G401.6 (cell line): Measurements from ENCODE around the gene XRCC5.

ENCODE experiments used
- FAIRE-seq: peaks from 2 replicates; lab custom pipeline; 2012; peaks lifted over from hg19 to GRCh38; lab: Jason Lieb, UNC

The XRCC5 gene

GRCh38 chr2:216086207-216086893, 22.8 kb upstream of the XRCC5 start:
- FAIRE-seq = no peak

GRCh38 chr2:216090369-216090786, 18.8 kb upstream of the XRCC5 start:
- FAIRE-seq = no peak

DNA sequence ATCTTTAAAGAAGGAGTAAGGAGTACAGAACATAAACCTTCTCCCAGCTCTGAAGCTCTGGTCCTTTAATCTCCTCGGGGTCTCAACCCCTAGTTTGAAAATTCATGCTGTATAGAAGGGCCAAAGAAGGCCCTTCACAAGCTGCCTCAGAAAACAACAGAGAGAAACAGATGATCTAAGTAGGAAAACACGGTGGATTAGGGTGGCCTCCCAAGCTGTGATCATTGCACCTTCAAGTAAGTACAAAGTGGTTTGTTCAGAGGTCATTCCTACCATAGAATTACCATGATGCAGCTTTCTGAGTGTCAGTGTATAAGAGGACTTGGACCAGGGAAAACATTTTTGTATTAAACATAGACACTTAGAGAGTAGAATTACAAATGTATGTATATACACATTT, 16.5 kb upstream of the XRCC5 start:
- FAIRE-seq = no peak

- FAIRE-seq = no peak
Measured at GRCh38 chr2:216094701-216095100, 14.4 kb upstream of the XRCC5 start.

DNA sequence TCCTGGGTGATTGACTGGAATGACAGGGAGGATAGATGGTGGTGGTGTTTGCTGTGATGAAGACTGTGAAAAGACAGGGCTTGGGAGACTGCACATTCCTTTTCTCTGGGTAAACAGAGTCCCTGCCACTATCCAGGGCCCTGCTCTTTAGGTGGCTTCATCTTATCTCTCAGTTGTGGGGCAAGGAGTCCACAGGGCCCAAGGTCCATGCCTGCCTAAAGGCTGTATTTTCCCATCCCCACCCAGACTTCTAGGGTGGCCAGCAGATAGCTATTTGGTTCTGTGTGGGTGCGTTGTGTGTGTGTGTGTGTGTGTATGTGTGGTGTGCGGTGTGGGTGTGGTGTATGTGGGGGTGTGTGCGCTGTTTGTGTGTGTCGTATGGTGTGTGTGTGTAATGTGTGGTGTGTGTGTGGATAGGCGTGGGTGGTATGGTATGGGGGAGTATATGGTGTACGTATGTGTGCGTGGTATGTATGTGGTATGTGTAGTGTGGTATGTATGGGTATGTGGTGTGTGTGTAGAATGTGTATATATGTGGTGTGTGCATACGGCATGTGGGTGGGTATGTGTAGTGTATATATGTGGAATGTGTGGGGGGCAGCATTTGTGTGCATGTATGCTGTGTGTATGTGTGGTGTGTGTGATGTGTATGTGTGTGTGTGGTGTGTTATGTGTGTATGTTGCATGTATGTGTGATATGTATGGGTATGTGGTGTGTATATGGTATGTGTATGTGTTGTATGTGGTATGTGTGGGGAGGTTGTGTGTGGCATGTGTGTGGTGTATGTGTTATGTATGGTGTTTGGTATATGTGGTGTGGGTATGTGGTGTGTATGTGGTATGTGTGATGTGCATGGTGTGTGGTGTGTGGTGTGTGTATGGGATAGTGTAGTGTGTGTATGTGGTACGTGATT, 10.5 kb upstream of the XRCC5 start:
- FAIRE-seq = no peak

DNA sequence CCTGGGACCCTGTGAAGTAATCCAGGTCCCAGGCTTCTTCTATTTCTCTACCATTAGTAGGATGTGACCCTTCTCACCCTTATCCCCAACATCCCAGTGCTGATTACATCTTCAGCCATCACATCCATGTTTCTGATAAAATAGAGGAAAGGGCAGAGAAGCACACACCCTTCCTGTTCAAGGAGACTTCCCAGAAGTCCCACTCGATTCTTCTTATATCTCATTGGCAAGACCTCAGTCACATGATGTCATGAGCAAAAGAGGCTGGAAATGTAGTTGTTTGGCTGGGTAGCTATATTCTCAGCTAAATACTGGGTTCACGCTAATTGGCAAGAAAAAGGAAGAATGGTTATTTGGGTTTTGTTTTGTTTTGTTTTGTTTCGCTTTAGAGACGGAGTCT, 8.0 kb upstream of the XRCC5 start:
- no peak for FAIRE-seq

GRCh38 chr2:216103213-216103612, 5.9 kb upstream of the XRCC5 start:
- FAIRE-seq = no peak

- no peak for FAIRE-seq
Measured at GRCh38 chr2:216104691-216105090, 4.5 kb upstream of the XRCC5 start.

DNA sequence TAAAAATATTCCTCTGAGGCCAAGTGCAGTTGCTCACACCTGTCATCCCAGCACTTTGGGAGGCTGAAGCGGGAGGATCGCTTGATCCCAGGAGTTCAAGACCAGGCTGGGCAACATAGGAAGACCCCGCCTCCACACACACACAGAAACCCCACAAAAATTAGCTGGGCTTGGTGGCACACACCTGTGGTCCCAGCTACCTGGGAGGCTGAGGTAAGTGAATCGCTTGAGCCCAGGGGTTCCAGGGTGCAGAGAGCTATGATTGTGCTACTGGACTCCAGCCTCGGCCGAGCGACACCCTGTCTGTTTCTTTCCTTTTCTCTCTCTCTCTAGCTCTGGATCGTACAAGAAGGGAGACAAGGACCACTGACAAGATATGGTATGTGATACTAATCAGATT, 1.8 kb upstream of the XRCC5 start:
- no peak for FAIRE-seq

GRCh38 chr2:216107760-216108159, 1.4 kb upstream of the XRCC5 start:
- no peak for FAIRE-seq

- FAIRE-seq = no peak
Measured at GRCh38 chr2:216108310-216108966, 710 bp upstream of the XRCC5 start.

DNA sequence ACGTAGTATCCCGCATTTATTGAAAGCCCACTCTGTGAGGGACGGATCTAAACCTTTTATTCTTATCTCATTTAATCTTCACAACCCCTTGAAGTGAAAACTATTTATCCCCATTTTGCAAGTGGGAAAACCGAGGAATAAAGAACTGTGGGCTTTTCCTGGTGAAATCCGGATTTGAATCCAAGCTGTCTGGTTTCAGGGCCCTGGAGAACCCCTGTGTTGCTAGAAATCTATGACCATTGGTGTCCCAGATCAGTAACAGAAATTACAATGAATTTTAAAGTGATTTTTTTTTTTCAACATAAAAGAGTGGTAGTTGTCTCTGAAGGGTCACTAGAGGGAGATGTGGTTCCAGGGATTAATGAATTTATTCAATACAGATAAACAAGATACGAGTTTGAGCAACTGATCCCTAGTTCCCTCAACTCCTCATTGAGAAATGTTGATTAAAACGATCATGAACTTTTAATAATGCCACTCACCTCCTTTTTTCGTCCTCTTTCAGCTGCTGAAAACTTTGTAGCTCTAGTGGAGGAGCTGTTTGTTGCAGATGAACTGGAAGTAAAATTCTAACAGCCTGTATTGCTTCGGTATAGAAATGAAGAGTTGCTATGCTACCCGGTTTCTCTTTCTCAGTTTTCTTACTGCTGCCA, 940 bp downstream of the XRCC5 start:
- FAIRE-seq = peak; percentile 23

- FAIRE-seq = no peak
Measured at GRCh38 chr2:216110620-216111019, 1.5 kb downstream of the XRCC5 start.

- no peak for FAIRE-seq
Measured at GRCh38 chr2:216111122-216111521, 2.0 kb downstream of the XRCC5 start.

DNA sequence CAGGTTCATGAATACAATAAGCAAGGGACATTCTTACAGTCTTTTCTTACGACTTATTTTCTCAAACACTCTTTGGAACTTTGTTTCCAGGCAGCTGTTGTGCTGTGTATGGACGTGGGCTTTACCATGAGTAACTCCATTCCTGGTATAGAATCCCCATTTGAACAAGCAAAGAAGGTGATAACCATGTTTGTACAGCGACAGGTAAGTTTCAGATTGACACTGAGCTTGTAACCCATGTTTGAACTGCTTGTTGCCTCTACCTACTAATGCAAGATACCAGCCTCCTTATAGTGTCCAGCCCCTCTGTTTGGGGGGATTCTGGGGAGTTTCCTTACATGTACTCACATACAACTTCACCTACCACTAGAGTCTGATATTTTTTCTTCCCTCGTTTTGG, 3.8 kb downstream of the XRCC5 start:
- no peak for FAIRE-seq

DNA sequence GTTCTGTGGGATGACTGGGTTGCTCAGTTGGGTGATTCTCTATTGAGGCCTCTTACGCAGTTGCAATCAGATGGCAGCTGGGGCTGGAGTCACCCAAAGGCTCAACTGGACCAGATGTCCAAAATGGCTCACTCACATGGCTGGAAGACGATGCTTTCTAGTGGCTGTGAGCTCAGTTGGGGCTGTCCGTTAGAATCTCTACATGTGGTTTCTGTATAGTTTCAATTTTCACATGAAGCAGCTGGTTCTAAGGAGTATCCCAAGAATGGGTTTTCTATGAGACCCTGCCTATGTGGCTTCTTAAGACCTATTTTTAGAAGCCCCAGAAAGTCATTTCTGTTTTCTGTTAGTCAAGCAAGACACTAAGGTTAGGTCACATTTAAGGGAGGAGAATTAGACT, 4.4 kb downstream of the XRCC5 start:
- no peak for FAIRE-seq

DNA sequence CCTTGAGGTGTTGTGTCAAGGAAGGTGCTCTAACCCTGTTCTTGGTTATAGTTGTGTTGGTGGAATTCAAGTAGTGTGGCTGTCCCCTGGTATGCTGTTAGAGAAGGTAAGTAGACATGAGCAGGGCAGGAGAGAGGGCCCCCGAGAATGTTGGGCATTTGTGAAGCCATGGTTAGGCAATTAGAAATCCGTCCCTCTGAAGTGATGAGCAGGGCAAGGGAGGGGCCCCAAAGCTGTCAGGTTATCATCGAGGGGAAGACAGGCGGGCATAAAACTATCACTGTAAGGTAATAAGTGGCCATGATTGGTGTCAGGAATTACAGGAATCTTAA, 5.2 kb downstream of the XRCC5 start:
- no peak for FAIRE-seq

DNA sequence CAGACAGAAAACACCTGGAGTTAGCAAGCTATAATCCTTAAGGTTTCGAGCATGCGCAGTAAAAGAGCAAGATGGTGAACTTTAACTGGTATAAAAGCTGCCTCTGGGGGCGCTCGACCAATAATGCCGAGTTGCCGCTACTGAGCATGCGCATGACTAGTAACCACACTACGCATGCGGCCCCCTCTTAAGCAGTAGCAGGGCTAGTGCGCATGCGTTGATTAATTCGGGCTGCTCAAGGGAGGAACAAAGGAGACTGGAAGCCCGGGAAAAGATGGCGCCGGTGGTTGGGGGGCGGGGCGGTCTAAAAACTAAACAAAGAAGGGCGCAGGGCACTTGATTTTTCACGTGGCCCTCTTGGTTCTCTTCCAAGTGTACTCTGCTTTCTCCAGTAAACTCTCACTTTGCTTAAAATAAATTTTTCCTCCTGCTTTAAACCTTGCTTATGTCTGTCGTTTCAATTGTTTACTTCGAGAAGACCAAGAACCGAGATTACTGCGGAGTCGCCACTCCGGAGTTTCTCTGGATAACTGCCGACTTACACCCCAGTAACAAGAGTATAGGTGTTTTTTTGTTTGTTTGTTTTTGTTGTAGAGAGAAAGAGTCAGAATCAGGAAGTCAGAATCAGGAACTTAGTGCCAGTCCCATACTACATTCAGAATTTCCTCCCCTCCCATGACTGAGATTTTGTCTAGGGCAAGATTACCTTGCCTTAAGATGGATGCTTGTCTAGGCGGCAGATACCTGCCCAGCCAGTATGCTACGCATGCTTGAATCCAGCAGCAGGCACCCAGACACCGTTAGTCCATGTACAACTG, 5.8 kb downstream of the XRCC5 start:
- FAIRE-seq = peak; percentile 98

GRCh38 chr2:216116418-216116817, 7.3 kb downstream of the XRCC5 start:
- FAIRE-seq = no peak

GRCh38 chr2:216117561-216118340, 8.6 kb downstream of the XRCC5 start:
- FAIRE-seq = no peak

DNA sequence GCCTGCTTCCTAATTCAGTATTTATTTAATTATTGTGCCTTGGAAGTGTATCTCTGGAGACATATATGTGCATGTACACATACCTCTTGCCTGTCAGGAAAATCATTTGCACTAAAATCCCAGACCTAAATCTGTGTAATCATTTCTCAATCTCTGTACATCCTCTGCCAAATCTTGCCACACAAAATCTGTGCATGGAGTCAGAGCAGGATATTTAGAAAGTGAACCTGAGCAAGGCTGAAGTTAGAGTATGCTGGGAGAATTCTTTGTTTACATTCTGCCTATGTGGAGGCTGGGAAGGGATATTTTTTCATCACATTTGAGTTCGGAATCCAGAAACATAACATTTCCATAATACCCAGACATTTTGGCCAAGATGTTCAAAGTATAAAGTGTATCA, 9.3 kb downstream of the XRCC5 start:
- no peak for FAIRE-seq
